GM12878 (cell line): ENCODE results near the gene LITAF. TPM values are rescaled to one million over a fixed set of nuclear protein-coding genes. Genes with fewer than 3 reads are reported as not detected.

Experiments used
- ATAC-seq: fragments of 200-7000 bp; cut with Tn5 transposase; 3 replicates; pipeline ENCODE4 v1.9.1; 2020; ENCODE audit warnings: mild to moderate bottlenecking, moderate library complexity
- BruUV-seq: library from RNA; stranded (reverse); fragments of 400-500 nt; replicated peaks from 2 replicates; lab custom pipeline; 2021; lab: Mats Ljungman, UMichigan
- CTCF ChIA-PET: fragments of 300-600 bp; sonication (Branson Sonifier 250); formaldehyde crosslinking; extraction: SDS; loops from one replicate; lab custom pipeline; 2021; ENCODE audit warnings: inconsistent platforms; lab: Yijun Ruan, JAX
- POLR2A ChIA-PET: fragments of 350-600 bp; formaldehyde crosslinking; extraction: SDS; loops from one replicate; lab custom pipeline; 2021; ENCODE audit warnings: inconsistent platforms; lab: Charles Lee
- RAD21 ChIA-PET: fragments of 300-600 bp; sonication (Branson Sonifier 250); formaldehyde crosslinking; loops from one replicate; lab custom pipeline; 2023; ENCODE audit warnings: antibody characterized with exemption; ENCODE audit not compliant: unreplicated experiment; lab: Charles Lee
- SMC1A ChIA-PET: fragments of 300-600 bp; sonication (Branson Sonifier 250); formaldehyde crosslinking; loops from one replicate; lab custom pipeline; 2023; ENCODE audit not compliant: unreplicated experiment, uncharacterized antibody; lab: Charles Lee
- DNase-seq: peaks from one replicate; pipeline ENCODE4 v3.0.0-alpha.2; 2011; ENCODE audit warnings: low read depth, low spot score
- FAIRE-seq: peaks from 3 replicates; lab custom pipeline; 2011; peaks lifted over from hg19 to GRCh38; lab: Jason Lieb, UNC
- H2AFZ ChIP-seq: 2 replicates; pipeline ENCODE4 v1.6.0; 2011; ENCODE audit warnings: low read depth, low read length, control low read depth; ENCODE audit not compliant: control insufficient read depth
- H3K27ac ChIP-seq: 2 replicates; pipeline ENCODE4 v1.5.1; 2011; ENCODE audit warnings: control low read depth; ENCODE audit not compliant: control insufficient read depth, insufficient read depth
- H3K27me3 ChIP-seq, 2 experiments: replicated peaks in 1 of 2; 2 replicates each; pipeline versions ENCODE4 v1.6.0 to v1.6.1; 2011; ENCODE audit warnings: low read length in 1 of 2; ENCODE audit not compliant: control insufficient read depth in 2 of 2, insufficient read depth in 2 of 2
- H3K36me3 ChIP-seq, 2 experiments: 2 replicates each; pipeline ENCODE4 v1.5.1; 2011; ENCODE audit warnings: low read length in 1 of 2; ENCODE audit not compliant: control insufficient read depth in 2 of 2, insufficient read depth in 2 of 2
- H3K4me1 ChIP-seq: 2 replicates; pipeline ENCODE4 v1.6.1; 2011; ENCODE audit warnings: mild to moderate bottlenecking, low read length, moderate library complexity, mixed read lengths; ENCODE audit not compliant: control insufficient read depth, insufficient read depth
- H3K4me2 ChIP-seq: 2 replicates; pipeline ENCODE4 v1.6.0; 2011; ENCODE audit warnings: control low read depth; ENCODE audit not compliant: control insufficient read depth, insufficient read depth
- H3K4me3 ChIP-seq: fragments of 200-600 bp; sonication (generic); 2 replicates; pipeline ENCODE4 v1.5.1; 2016
- H3K79me2 ChIP-seq: 2 replicates; pipeline ENCODE4 v1.6.0; 2011; ENCODE audit warnings: low read length; ENCODE audit not compliant: control insufficient read depth, insufficient read depth
- H3K9ac ChIP-seq: 2 replicates; pipeline ENCODE4 v1.8.0; 2011; ENCODE audit warnings: low read length, control low read depth, mixed read lengths; ENCODE audit not compliant: control insufficient read depth, insufficient read depth
- H3K9me3 ChIP-seq: replicated peaks from 3 replicates; pipeline ENCODE4 v1.5.1; 2011; ENCODE audit warnings: mild to moderate bottlenecking, low read length; ENCODE audit not compliant: control insufficient read depth, insufficient read depth
- H4K20me1 ChIP-seq: 2 replicates; pipeline ENCODE4 v1.6.0; 2011; ENCODE audit not compliant: control insufficient read depth, insufficient read depth
- CUX1 ChIP-seq: IDR thresholded peaks from 2 replicates; pipeline ENCODE4 v1.6.1; 2012; ENCODE audit warnings: improper control_type of control experiment, low read depth, low read length; ENCODE audit not compliant: insufficient replicate concordance
- IRF5 ChIP-seq: fragments of 450-650 bp; IDR thresholded peaks from 2 replicates; pipeline ENCODE4 v1.6.1; 2017; ENCODE audit warnings: borderline replicate concordance
- PAX5 ChIP-seq: IDR thresholded peaks from 2 replicates; pipeline ENCODE4 v1.6.1; 2011; ENCODE audit warnings: low read depth, low read length, borderline replicate concordance
- POLR2AphosphoS2 ChIP-seq: IDR thresholded peaks from 2 replicates; pipeline ENCODE4 v1.6.1; 2011; ENCODE audit warnings: low read depth, mild to moderate bottlenecking, low read length, improper control_type of control experiment, moderate library complexity
- RAD51 ChIP-seq: fragments of 450-650 bp; IDR thresholded peaks from 2 replicates; pipeline ENCODE4 v1.6.1; 2016; ENCODE audit warnings: moderate library complexity, mild to moderate bottlenecking, inconsistent platforms
- RFX5 ChIP-seq: IDR thresholded peaks from 2 replicates; pipeline ENCODE4 v1.6.1; 2011; ENCODE audit warnings: low read depth, low read length, improper control_type of control experiment
- SKIL ChIP-seq: fragments of 450-650 bp; IDR thresholded peaks from 2 replicates; pipeline ENCODE4 v1.6.1; 2017; ENCODE audit warnings: mild to moderate bottlenecking, low read depth, inconsistent platforms; ENCODE audit not compliant: poor library complexity, severe bottlenecking
- ZBTB33 ChIP-seq: fragments of 450-650 bp; IDR thresholded peaks from 2 replicates; pipeline ENCODE4 v1.6.1; 2017; ENCODE audit warnings: mild to moderate bottlenecking
- WGBS: methylation state at CpG from one replicate; pipeline ENCODE4 v1.1.6; 2016; ENCODE audit warnings: low lambda C conversion rate; ENCODE audit not compliant: insufficient replicate concordance, insufficient coverage; ENCODE audit errors: missing lambda C conversion rate; 5-methylcytosine and 5-hydroxymethylcytosine counted together
- in situ Hi-C: fragments of 300-500 bp; cut with MboI; formaldehyde crosslinking; loops from 9 replicates; pipeline ENCODE4 v1.14.3; 2018; ENCODE audit warnings: mixed read lengths
- intact Hi-C: fragments of 100-400 bp; cut with micrococcal nuclease; formaldehyde crosslinking; loops from one replicate; pipeline ENCODE4 v1.14.2; 2022; ENCODE audit not compliant: unreplicated experiment
- polyA plus RNA-seq, 11 experiments: library from polyadenylated mRNA; depleted of rRNA in 4 of 11; unstranded in 6 of 11; stranded (reverse) in 5 of 11; fragments of >200 nt; fragmentation: Nextera tagmentation in 4 of 11; fragmentation: Illumina TruSeq in 1 of 11; extraction: Ambion mirVana in 4 of 11; extraction: Trizol in 1 of 11; gene quantifications; 1 replicate in 1 of 11; 2 replicates in 10 of 11; pipeline versions ENCODE4 v1.2.1 to v1.2.3, GENCODE V29; 2011 to 2016; ENCODE audit warnings: inconsistent platforms in 2 of 11, missing spikeins in 2 of 11, low read depth in 1 of 11
- total RNA-seq, 4 experiments: library from RNA; depleted of rRNA in 3 of 4; stranded (reverse); fragments of >200 nt in 3 of 4; fragmentation: Illumina TruSeq in 1 of 4; extraction: Trizol in 1 of 4; gene quantifications; 2 replicates each; pipeline versions ENCODE4 v1.2.1 to v1.2.3, GENCODE V29; 2013 to 2021

Gene LITAF
- total and polyA plus RNA-seq, 10 of the 15 experiments (the other 5 are each of a cell fraction or from before 2014, with no cell fraction given), result 99.2 to 211 (median 147) TPM

GRCh38 chr16:11510178-11510973 lies 76.3 kb downstream of the LITAF start:
- no peak for FAIRE-seq
- TF ChIP-seq RFX5 (no peak), RAD51 (no peak), ZBTB33 (no peak), CUX1 (no peak), SKIL (no peak), IRF5 (no peak), POLR2AphosphoS2 (no peak), PAX5 (no peak)

More at GRCh38 chr16:11510178-11510973, 76.3 kb downstream of the LITAF start:
- ATAC-seq, result no peak
- no peaks in the 10 kb centered on the region for H3K27me3 ChIP-seq
- BruUV-seq, result no TSS peak
- H3K9ac ChIP-seq, result no peak overlapping the region
- peaks cover 6% of the 10 kb centered on the region; the same call in 1 of the 2 replicates for H3K4me1 ChIP-seq
- H2AFZ ChIP-seq, result no peak overlapping the region
- H3K4me3 ChIP-seq, result no peak overlapping the region
- DNase-seq, result no peak
- H3K79me2 ChIP-seq, result no peaks in the 10 kb centered on the region
- H4K20me1 ChIP-seq, result no peaks in the 10 kb centered on the region
- POLR2A ChIA-PET, result interaction anchor here (0.6 kb wide), 1 partner anchor 676 kb away, joined by 3 read pairs; no protein-coding TSS in a partner anchor
- no peak overlapping the region for H3K4me2 ChIP-seq
- no peaks in the 10 kb centered on the region; the same call in 2 of the 3 replicates for H3K9me3 ChIP-seq
- no peaks in the 10 kb centered on the region for H3K36me3 ChIP-seq
- SMC1A ChIA-PET, result interaction anchor here (0.9 kb wide), 1 partner anchor 58 kb away, joined by 3 read pairs; no protein-coding TSS in a partner anchor
- intact Hi-C loops (no loop called here), in situ Hi-C loops (no loop called here)
- RAD21 ChIA-PET, result no interaction called here
- no peak overlapping the region for H3K27ac ChIP-seq
- CTCF ChIA-PET, result no interaction called here
- WGBS, result 40% methylated on average over 12 of the region's 12 CpGs
